SK-N-SH treated with all-trans-retinoic acid at 6 μM for 48 hours (cell line): ENCODE measurements around the gene PPARGC1A.

ENCODE experiments used
- PATZ1 ChIP-seq: fragments of 250-450 bp; sonication (Bioruptor Pico); IDR thresholded peaks from 2 replicates; pipeline ENCODE4 v1.8.0; 2020; ENCODE audit warnings: mild to moderate bottlenecking, moderate library complexity, borderline replicate concordance
- TOX ChIP-seq: fragments of 250-450 bp; sonication (Bioruptor Pico); IDR thresholded peaks from 2 replicates; pipeline ENCODE4 v1.8.0; 2021; ENCODE audit warnings: mild to moderate bottlenecking, moderate library complexity, borderline replicate concordance

DNA sequence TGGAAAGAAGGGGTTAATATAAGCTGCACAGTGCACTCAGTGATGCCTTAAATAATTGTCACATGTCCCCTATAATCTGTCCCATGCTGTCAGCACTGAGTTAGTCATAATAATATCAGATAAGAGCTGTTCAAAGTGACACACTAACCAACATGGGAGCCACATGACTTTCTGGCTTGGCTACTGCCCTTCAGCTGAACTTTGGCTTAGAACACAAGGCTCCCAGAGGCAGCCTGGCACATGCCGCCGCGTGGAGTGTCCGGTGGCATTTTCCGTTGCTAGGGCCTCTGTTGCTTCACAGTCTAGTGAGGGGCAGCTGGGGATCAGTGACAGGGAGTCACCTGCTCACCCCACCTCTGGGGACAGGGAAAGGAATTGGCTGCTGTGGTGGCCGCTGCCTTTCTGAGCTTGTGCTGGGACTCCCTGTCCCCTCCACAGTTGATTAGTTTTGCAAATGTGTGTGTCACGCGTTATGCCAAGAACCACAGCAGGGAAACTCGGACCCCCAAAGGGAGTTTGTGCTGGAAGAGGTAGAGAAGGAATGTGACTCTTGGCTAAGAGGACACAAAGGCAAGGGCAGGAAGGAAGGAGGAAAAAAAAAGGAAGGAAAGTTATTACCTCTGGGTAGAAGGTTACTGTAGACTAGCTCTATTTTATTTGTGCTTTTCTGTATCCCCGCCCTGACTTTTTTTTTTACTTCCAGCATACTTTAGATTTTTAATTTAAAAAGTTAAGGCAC, 41.1 kb upstream of the PPARGC1A start:
- TF ChIP-seq TOX (CRISPR knock-in tag) (no peak), PATZ1 (no peak)
